D721Med (cell line): ENCODE results near the gene STEAP2.
"Not testable (repeated sequence)": the region's sequence is repeated elsewhere in the genome, so short reads cannot be mapped to it uniquely, and the experiment has no call there.

ENCODE experiments used
- DNase-seq: peaks from one replicate; pipeline ENCODE4 v3.0.0; 2011; ENCODE audit warnings: low spot score; ENCODE audit not compliant: insufficient read length
- FAIRE-seq: peaks from 2 replicates; lab custom pipeline; 2011; peaks lifted over from hg19 to GRCh38; lab: Jason Lieb, UNC
- CTCF ChIP-seq: IDR thresholded peaks from 2 replicates; pipeline ENCODE4 v1.5.1; 2012; ENCODE audit warnings: mild to moderate bottlenecking, control low read depth; ENCODE audit not compliant: insufficient read depth; ENCODE audit errors: missing control alignments

STEAP2 gene

GRCh38 chr7:90250601-90251303, 39.2 kb downstream of the STEAP2 start:
- FAIRE-seq, result no peak
- no peak for TF ChIP-seq CTCF
- no peak for DNase-seq

GRCh38 chr7:90251304-90251635, 39.7 kb downstream of the STEAP2 start:
- TF ChIP-seq CTCF, result no peak
- FAIRE-seq (no peak), DNase-seq (no peak)

- not testable (repeated sequence) for FAIRE-seq, DNase-seq
These were observed 44.5 kb downstream of the STEAP2 start for GRCh38 chr7:90256011-90256410.

- no peak for TF ChIP-seq CTCF
- DNase-seq (no peak), FAIRE-seq (no peak)
These were observed 45.2 kb downstream of the STEAP2 start for GRCh38 chr7:90256778-90257177.

GRCh38 chr7:90261441-90261840, 49.9 kb downstream of the STEAP2 start:
- FAIRE-seq (no peak), DNase-seq (no peak)
- TF ChIP-seq CTCF, result no peak

- DNase-seq (no peak), FAIRE-seq (no peak)
- peak; percentile 56 for TF ChIP-seq CTCF
These were observed 50.9 kb downstream of the STEAP2 start for GRCh38 chr7:90262438-90262837.

- no peak for FAIRE-seq
- no peak for TF ChIP-seq CTCF
- no peak for DNase-seq
These were observed 55.3 kb downstream of the STEAP2 start for GRCh38 chr7:90266808-90267207.
